ENCODE data around the gene ABTB2. TPM values are rescaled to one million over a fixed set of nuclear protein-coding genes. Genes with fewer than 3 reads are reported as not detected.

Gene ABTB2
- polyA plus RNA-seq, 1 experiment: 6.3 TPM

GRCh38 chr11:34235591-34236071, 122.2 kb downstream of the ABTB2 start:
- CTCF ChIA-PET: interaction anchor here (0.6 to 0.9 kb wide), 2 partner anchors 9 to 130 kb away, joined by 3 read pairs; no protein-coding TSS in a partner anchor

GRCh38 chr11:34235189-34235588, 122.6 kb downstream of the ABTB2 start:
- TF ChIP-seq CTCF (IDR thresholded peaks at IDR 0.05; ENCODE audit: insufficient read depth, low read depth, low read length): no peak
- H3K4me3 ChIP-seq (ENCODE audit: low read depth, low read length): no peak overlapping the region
- POLR2A ChIA-PET: no interaction called here
- H3K27me3 ChIP-seq (ENCODE audit: control insufficient read depth, insufficient read depth, low read length): no peaks in the 10 kb centered on the region
- DNase-seq (ENCODE audit: low read depth): no peak
- H3K36me3 ChIP-seq (ENCODE audit: control insufficient read depth, insufficient read depth, low read length): no peaks in the 10 kb centered on the region
- CTCF ChIA-PET: interaction anchor here (0.6 to 1.6 kb wide), 3 partner anchors 8 to 130 kb away, joined by 3 to 6 read pairs (median 3); no protein-coding TSS in a partner anchor

More at GRCh38 chr11:34235591-34236071, 122.2 kb downstream of the ABTB2 start:
- no peaks in the 10 kb centered on the region for H3K27me3 ChIP-seq (ENCODE audit: control insufficient read depth, insufficient read depth, low read length)
- POLR2A ChIA-PET: interaction anchor here (0.7 kb wide), 1 partner anchor 64 kb away, joined by 3 read pairs; no protein-coding TSS in a partner anchor
- H3K36me3 ChIP-seq (ENCODE audit: control insufficient read depth, insufficient read depth, low read length): no peaks in the 10 kb centered on the region
- no peak for DNase-seq (ENCODE audit: low read depth)
- no peak for TF ChIP-seq CTCF (IDR thresholded peaks at IDR 0.05; ENCODE audit: insufficient read depth, low read depth, low read length)
- H3K4me3 ChIP-seq (ENCODE audit: low read depth, low read length): no peak overlapping the region

- no peak overlapping the region for H3K4me3 ChIP-seq (ENCODE audit: low read depth, low read length)
- no peaks in the 10 kb centered on the region for H3K27me3 ChIP-seq (ENCODE audit: control insufficient read depth, insufficient read depth, low read length)
- TF ChIP-seq CTCF (IDR thresholded peaks at IDR 0.05; ENCODE audit: insufficient read depth, low read depth, low read length): no peak
- DNase-seq (ENCODE audit: low read depth): no peak
- ChIA-PET POLR2A (no interaction called here), CTCF (interaction anchor here (1.6 kb wide), 1 partner anchor 9 kb away, joined by 6 read pairs; no protein-coding TSS in a partner anchor)
- H3K36me3 ChIP-seq (ENCODE audit: control insufficient read depth, insufficient read depth, low read length): no peaks in the 10 kb centered on the region
Measured at GRCh38 chr11:34234086-34234740, 123.6 kb downstream of the ABTB2 start.

- H3K27me3 ChIP-seq (ENCODE audit: control insufficient read depth, insufficient read depth, low read length): no peaks in the 10 kb centered on the region
Measured at GRCh38 chr11:34233215-34233614, 124.6 kb downstream of the ABTB2 start.

More at GRCh38 chr11:34233215-34233614, 124.6 kb downstream of the ABTB2 start:
- no peak overlapping the region for H3K4me3 ChIP-seq (ENCODE audit: low read depth, low read length)
- TF ChIP-seq CTCF (IDR thresholded peaks at IDR 0.05; ENCODE audit: insufficient read depth, low read depth, low read length): no peak
- POLR2A ChIA-PET: no interaction called here
- no peak for DNase-seq (ENCODE audit: low read depth)
- no peaks in the 10 kb centered on the region for H3K36me3 ChIP-seq (ENCODE audit: control insufficient read depth, insufficient read depth, low read length)
- CTCF ChIA-PET: interaction anchor here (0.7 kb wide), 1 partner anchor 16 kb away, joined by 5 read pairs; no protein-coding TSS in a partner anchor

All from BJ (cell line).